ENCODE data around the gene NMS. TPM values are rescaled to one million over a fixed set of nuclear protein-coding genes. Genes with fewer than 3 reads are reported as not detected.

The NMS gene
- total RNA-seq (ENCODE audit: unreplicated experiment), result not detected
- long read RNA-seq, result 0 reads

- Mint-ChIP-seq H3K27me3 (ENCODE audit: unreplicated experiment) (peaks cover 2% of the 10 kb centered on the region), H3K4me3 (ENCODE audit: unreplicated experiment) (no peak within 1 kb of the TSS), H3K9me3 (ENCODE audit: unreplicated experiment) (no peaks in the 10 kb centered on the region), H3K27ac (ENCODE audit: unreplicated experiment) (no peak within 1 kb of the TSS), H3K4me1 (ENCODE audit: low read depth, unreplicated experiment) (no peaks in the 10 kb centered on the region), H3K36me3 (ENCODE audit: unreplicated experiment) (peaks cover 4% of the 10 kb centered on the region)
- TF ChIP-seq, protein P1, sequence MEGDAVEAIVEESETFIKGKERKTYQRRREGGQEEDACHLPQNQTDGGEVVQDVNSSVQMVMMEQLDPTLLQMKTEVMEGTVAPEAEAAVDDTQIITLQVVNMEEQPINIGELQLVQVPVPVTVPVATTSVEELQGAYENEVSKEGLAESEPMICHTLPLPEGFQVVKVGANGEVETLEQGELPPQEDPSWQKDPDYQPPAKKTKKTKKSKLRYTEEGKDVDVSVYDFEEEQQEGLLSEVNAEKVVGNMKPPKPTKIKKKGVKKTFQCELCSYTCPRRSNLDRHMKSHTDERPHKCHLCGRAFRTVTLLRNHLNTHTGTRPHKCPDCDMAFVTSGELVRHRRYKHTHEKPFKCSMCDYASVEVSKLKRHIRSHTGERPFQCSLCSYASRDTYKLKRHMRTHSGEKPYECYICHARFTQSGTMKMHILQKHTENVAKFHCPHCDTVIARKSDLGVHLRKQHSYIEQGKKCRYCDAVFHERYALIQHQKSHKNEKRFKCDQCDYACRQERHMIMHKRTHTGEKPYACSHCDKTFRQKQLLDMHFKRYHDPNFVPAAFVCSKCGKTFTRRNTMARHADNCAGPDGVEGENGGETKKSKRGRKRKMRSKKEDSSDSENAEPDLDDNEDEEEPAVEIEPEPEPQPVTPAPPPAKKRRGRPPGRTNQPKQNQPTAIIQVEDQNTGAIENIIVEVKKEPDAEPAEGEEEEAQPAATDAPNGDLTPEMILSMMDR (IDR thresholded peaks at IDR 0.05; ENCODE audit: partially characterized antibody, unreplicated experiment), result no peak
- no peak for DNase-seq
Observed at GRCh38 chr2:100470182-100470581, at the start of gene NMS. Gene NMS, plus strand, starts transcription at chr2:100470482. Its CDS starts 7 bp downstream, at chr2:100470489.

GRCh38 chr2:100422320-100423055 lies 47.8 kb upstream of the NMS start:
- no peaks in the 10 kb centered on the region for H3K4me1 Mint-ChIP-seq (ENCODE audit: low read depth, unreplicated experiment)
- peaks cover 2% of the 10 kb centered on the region for H3K9me3 Mint-ChIP-seq (ENCODE audit: unreplicated experiment)
- DNase-seq, result peak; percentile 71
- H3K27ac Mint-ChIP-seq (ENCODE audit: unreplicated experiment), result no peak overlapping the region
- peaks cover 4% of the 10 kb centered on the region for H3K27me3 Mint-ChIP-seq (ENCODE audit: unreplicated experiment)
- TF ChIP-seq, protein P1 (IDR thresholded peaks at IDR 0.05; ENCODE audit: partially characterized antibody, unreplicated experiment), result peak; percentile 68
- H3K4me3 Mint-ChIP-seq (ENCODE audit: unreplicated experiment), result no peak overlapping the region
- H3K36me3 Mint-ChIP-seq (ENCODE audit: unreplicated experiment), result no peaks in the 10 kb centered on the region

DNA sequence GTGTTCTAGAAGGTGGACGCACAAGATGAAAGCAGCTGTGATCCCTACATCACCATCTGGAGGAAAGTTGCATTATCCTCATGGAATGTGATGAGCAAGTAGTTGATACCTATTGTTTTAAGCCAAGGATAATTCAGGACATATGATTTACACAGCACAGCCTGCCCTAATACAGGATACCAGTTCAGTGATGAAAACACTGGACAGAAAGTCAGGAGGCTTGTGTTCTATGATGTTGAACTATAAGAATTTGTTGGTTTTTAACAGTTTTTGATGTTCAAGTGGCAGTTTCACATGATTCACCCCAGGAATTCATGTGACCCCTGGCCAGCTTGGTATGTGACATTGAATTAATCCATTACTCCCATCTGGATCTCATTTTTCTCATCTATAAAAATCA lies 46.7 kb upstream of the NMS start:
- Mint-ChIP-seq H3K36me3 (ENCODE audit: unreplicated experiment) (no peaks in the 10 kb centered on the region), H3K27ac (ENCODE audit: unreplicated experiment) (no peak overlapping the region), H3K9me3 (ENCODE audit: unreplicated experiment) (no peaks in the 10 kb centered on the region), H3K27me3 (ENCODE audit: unreplicated experiment) (peaks cover 2% of the 10 kb centered on the region), H3K4me3 (ENCODE audit: unreplicated experiment) (no peak overlapping the region), H3K4me1 (ENCODE audit: low read depth, unreplicated experiment) (no peaks in the 10 kb centered on the region)
- TF ChIP-seq, protein P1 (IDR thresholded peaks at IDR 0.05; ENCODE audit: partially characterized antibody, unreplicated experiment), result no peak
- no peak for DNase-seq

- TF ChIP-seq, protein P1 (IDR thresholded peaks at IDR 0.05; ENCODE audit: partially characterized antibody, unreplicated experiment), result no peak
- no peaks in the 10 kb centered on the region for H3K9me3 Mint-ChIP-seq (ENCODE audit: unreplicated experiment)
- peaks cover 2% of the 10 kb centered on the region for H3K27me3 Mint-ChIP-seq (ENCODE audit: unreplicated experiment)
- H3K4me3 Mint-ChIP-seq (ENCODE audit: unreplicated experiment), result no peak overlapping the region
- H3K4me1 Mint-ChIP-seq (ENCODE audit: low read depth, unreplicated experiment), result no peaks in the 10 kb centered on the region
- no peak overlapping the region for H3K27ac Mint-ChIP-seq (ENCODE audit: unreplicated experiment)
- H3K36me3 Mint-ChIP-seq (ENCODE audit: unreplicated experiment), result no peaks in the 10 kb centered on the region
- no peak for DNase-seq
Observed at GRCh38 chr2:100424277-100424875, 45.9 kb upstream of the NMS start.

GRCh38 chr2:100425107-100425506 lies 45.2 kb upstream of the NMS start:
- H3K9me3 Mint-ChIP-seq (ENCODE audit: unreplicated experiment), result no peaks in the 10 kb centered on the region
- no peak overlapping the region for H3K4me3 Mint-ChIP-seq (ENCODE audit: unreplicated experiment)
- peaks cover 2% of the 10 kb centered on the region for H3K27me3 Mint-ChIP-seq (ENCODE audit: unreplicated experiment)
- H3K36me3 Mint-ChIP-seq (ENCODE audit: unreplicated experiment), result no peaks in the 10 kb centered on the region
- H3K27ac Mint-ChIP-seq (ENCODE audit: unreplicated experiment), result no peak overlapping the region
- no peaks in the 10 kb centered on the region for H3K4me1 Mint-ChIP-seq (ENCODE audit: low read depth, unreplicated experiment)
- TF ChIP-seq, protein P1 (IDR thresholded peaks at IDR 0.05; ENCODE audit: partially characterized antibody, unreplicated experiment), result no peak
- no peak for DNase-seq
